GM18499 (cell line): Measurements from ENCODE around the gene B9D1.

Source experiments
- ATAC-seq: cut with Tn5 transposase; IDR thresholded peaks from one replicate; pipeline ENCODE4 v1.9.1; 2021; ENCODE audit warnings: moderate number of reproducible peaks; ENCODE audit not compliant: insufficient read depth, unreplicated experiment

The B9D1 gene

DNA sequence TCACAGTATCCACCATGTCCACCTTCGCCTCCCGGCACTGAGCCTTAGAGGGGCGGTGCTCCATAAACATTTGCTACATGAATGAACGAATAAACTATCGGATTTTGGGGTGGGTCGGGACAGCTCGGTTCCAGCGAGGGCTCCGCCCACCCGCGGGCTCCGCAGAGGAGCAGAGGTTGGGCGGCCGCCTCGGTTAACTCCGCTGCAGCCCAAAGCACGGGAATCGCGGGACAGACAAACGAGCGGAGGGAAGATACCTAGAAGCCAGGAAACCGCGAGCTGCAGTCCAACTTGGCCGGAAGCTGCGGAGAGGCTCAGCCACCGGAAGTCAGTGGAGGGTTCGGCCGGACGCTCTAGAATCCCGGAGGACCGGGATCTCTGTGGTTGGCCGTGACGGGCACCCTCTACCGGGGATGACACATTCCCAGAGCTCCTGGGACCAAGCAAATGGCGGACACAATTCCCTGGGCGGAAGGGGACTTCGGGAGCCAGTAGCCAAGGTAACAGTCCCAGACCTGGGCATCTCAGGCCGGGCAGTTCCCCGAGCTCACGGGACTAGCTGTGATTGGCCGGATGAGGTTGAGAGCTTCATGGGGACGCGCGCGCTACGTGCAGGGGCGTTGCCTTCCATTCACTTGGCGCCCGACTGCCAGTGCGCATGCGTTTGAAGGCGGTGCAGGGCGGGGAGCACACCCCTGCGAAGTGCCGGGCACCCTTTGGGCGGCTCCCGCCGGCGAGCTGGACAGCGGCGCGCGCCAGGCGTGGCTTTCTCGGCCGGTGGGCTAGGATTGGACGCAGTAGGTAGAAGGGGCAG, 15.3 kb upstream of the B9D1 start:
- ATAC-seq = peak; percentile 79

DNA sequence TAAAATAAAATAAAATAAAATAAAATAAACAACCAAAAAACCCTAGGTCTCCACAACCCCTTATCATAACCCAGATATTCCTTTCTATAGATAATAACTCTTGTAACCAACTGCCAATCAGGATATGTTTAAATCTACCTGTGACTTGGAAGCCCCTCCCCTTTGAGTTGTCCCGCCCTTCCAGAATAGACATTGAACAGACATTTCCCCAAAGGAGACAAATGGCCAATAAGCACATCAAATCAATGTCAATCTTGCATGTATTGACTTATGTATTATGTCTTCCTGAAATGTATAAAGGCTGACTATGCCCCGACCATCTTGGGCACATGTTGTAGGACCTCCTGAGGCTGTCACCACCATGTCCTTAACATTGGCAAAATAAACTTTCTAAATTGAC, 14.3 kb upstream of the B9D1 start:
- no peak for ATAC-seq

DNA sequence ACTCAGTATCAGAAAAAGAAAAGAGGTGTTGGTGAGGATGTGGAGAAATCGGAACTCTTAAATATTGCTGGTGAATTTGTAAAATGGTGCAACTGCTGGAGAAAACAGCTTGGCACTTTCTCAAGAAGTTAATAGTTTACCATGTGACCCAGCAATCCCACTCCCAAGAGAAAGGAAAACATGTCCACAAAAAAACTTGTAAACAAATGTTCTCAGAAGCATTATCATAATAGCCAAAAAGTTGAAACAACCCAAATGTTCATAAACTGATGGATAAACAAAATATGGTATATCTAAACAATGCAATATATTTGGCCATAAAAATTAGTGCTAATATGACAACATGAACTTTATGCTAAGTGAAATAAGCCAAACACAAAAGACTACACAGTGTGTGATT, 13.2 kb upstream of the B9D1 start:
- ATAC-seq = no peak

DNA sequence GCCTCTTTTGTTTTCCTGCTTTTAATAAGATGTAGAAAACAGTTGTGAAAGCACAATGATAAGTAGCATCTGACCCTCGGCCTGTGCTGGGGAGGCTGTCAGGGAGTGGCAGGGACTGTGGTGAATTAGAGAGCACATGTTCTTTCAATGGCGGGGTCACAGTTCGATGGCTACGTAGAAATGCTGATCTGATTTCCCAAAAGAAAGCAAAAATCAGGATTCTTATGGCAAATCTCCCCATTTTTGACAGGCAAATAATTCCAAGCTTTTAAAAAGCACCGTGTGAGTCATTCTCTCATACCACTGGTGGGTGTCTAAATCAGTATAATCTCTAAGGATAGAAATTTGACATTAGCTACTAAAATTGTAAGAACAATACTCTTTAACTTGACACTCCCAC, 11.6 kb upstream of the B9D1 start:
- ATAC-seq = no peak

DNA sequence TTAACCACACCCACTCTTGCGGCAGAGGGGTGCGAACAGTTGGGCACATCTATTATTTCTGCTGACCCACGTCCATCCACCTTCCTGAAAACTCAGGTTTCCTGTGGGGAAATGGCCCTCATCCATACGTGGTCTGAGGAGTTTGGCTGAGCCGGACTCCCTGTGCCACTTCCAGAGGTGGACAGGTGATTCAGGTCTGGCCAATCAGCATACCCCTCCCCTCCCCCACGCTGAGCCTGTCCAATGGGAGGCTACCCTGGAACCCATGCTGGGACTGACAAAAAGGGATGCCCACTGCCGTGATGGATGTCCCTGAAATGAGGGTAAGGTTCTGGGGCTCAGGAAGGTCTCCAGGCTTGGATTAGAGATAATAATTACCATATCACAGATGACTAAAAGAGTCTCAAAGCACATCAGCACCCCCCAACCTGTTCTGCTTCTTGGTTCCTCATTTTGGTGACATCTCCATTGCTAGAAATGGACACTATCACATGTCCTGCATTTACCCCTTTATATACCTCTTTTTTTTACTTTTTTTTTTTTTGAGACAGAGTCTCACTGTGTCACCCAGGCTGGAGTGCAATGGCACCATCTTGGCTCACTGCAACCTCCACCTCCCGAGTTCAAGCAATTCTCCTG, 10.5 kb upstream of the B9D1 start:
- ATAC-seq = no peak

DNA sequence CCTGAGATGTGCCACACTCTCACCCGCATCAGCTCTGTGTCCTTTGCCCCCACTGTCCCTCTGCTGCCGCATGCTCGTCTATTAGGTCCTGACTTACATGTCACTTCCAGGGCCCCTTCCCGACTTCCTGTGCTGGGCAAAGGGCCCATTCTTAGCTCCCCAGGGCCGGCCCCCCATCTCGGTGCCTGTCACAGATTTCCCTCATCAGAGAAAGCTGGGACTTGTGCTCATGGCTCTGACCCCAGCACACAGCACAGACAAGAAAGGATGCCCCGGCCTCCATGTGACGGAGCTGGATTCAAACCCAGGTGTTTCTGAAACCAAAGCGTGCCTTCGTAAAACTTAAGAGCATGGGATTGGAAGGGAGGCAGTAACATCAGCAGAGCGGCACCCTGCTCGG, 9.9 kb upstream of the B9D1 start:
- ATAC-seq = no peak

DNA sequence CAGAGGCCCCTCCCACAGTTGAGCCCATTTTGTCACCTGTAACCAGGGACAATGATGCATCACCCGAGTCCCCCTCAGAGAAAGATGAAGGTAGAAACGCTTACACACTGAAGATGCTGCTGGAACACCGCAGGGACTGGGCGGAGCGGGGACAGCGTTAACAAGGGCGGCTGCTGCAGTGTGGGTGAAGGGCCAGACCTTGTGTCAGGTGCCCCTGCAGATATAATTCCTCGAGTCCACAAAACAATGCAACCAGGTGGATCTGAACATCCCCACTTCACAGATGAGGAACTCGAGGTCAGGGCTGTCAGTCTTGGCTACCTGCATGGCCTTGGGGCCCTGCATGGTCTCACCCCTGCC, 9.5 kb upstream of the B9D1 start:
- no peak for ATAC-seq

DNA sequence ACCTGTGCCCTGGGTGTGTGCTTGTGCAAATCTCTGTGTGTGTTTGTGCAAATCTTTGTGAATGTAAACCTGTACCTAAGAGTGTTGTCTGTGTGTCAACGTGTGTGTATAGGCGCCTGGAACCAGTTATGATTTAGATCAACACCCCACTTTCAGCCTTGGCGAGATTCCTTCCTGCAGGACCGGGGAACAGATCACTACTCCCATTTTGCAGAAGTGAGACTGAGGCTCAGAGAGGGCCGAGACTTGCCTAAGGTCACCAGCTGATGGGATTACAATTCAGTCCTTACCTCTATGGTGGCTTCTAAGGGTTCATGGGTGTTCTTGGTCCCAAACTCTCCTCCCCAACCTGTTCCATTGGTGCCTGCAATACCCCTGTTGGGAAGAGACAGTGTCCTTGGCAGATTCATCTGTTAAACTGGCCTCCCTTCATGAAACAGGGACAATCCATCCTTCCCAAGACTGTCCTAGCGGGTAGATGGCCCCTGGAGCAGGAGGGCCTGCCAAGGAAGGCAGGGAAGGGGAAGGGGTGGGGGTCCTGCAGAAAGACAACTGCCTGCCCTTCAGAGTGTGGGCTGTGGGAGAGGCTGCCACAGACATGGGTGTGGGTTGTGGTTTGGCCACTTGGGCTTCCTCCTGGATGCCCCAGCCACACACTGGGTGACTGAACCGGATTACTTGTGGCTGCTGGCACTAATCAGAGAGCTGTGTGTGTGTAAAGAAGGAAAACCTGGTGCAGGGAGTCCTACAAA, 8.9 kb upstream of the B9D1 start:
- ATAC-seq = no peak

DNA sequence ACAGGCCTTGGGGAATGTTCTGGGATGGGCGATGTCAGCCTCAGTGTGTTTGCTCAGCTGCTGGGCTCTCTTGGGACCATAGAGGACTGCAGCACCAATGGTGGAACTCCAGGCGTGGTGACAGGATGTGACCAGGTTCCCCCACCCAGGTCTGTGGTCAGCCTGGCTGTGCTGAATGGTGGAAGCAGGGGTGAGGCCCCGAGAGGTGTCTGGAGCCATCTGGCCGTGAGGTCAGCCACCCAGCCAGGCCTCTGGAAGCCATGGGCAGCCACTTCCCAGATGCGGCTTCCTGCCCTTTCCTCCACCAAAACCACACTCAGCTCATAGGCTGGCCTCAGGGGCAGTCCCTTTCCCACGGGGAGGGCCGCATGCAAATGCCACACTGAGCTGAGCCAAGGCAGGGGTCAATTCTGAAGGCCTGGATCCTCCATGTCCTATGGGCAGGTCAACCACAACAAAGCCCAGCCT, 8.0 kb upstream of the B9D1 start:
- ATAC-seq = no peak

DNA sequence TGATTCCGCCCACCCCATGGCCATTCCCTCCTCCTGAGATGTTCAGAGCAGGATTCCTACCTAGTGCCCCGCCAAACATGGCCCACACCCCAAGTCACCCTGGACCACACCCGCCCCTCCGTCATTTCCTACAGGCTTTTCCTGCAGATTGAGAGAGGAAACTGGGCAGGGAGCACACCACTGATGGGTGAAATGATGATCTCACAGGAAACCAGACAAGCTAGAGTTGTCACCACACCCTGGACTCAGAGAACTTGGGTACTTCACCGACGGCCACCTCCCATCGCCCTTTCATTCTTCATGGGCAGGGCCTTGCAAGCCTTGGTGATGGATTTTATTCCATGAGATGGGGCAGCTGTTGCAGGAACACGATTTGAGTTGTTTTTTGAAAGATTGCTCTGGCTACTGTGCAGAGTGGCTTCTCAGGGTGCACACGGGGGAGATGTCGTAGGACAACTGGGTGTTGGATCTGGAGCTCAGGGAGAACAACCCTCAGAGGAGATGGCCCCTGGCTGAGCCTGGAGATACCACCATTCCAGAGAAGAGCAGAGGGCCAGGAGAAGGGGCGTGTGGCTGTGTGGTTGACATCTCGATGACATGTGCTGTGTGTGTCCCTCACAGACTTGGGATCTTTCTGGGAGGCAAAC, 7.4 kb upstream of the B9D1 start:
- ATAC-seq = no peak

DNA sequence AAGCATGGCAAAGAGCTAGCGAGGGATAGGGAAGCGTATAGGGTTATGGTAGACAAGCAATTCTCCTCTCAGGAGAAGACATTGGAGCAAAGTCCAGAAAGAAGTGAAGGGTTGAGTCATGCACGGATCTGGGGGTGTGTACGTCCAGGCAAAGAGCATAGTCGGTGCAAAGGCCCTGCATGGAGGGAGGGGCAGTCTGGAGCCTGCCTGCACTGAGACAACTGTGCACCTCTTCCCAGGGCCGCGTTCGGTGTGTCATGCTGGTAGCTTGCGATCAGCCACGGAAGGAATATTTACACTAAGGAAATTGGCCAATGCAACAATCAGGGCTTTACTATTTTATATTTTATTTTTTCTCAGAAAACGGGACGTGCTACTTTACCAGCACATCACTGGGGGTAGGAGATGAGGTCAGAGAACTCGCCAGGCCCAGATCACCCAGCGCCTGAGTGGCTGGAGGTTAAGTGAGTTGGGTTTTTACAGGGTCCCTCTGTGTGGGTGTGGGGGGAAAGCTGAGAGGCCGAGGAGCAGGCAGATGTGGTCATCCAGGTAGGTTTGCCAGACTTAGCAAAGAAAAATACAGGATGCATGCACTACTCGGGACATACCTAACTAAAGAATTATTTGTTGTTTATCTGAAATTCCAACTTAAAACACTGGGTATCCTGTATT, 6.7 kb upstream of the B9D1 start:
- no peak for ATAC-seq

DNA sequence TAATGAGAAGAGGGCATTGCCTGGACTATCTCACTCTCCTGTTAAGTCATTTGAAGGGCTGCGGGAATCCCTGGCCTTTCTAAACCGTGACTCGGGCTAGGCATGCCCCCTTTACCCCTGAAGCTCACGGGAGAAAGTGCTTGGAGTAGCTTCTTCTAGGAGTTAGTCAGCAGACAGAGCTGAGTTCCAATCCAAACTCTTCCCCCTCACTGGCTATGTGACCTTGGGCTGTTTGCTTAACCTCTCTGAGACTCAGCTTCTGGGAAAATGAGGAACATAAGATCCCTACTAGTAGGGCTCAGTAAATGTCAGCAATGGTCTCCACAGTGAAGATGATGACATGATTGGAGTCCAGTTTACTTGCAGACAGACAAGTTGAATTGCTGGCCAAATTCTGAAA, 5.7 kb upstream of the B9D1 start:
- ATAC-seq = no peak

DNA sequence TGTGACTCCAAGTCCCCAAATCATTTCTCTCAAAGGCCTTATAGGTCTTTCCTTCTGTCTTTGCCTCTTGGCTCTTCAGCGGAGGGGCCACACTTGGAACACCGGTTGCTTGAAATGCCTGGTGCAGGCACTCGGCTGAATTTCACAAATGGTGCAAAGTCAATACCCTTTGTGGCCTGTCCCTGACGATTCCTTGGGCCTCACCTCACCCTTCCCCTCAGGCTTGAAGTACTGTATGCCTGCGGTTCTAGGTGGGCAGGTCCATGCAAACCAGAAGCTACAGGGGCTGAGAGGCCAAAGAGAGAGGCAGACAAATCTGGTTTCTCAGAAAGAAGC, 4.1 kb upstream of the B9D1 start:
- no peak for ATAC-seq

DNA sequence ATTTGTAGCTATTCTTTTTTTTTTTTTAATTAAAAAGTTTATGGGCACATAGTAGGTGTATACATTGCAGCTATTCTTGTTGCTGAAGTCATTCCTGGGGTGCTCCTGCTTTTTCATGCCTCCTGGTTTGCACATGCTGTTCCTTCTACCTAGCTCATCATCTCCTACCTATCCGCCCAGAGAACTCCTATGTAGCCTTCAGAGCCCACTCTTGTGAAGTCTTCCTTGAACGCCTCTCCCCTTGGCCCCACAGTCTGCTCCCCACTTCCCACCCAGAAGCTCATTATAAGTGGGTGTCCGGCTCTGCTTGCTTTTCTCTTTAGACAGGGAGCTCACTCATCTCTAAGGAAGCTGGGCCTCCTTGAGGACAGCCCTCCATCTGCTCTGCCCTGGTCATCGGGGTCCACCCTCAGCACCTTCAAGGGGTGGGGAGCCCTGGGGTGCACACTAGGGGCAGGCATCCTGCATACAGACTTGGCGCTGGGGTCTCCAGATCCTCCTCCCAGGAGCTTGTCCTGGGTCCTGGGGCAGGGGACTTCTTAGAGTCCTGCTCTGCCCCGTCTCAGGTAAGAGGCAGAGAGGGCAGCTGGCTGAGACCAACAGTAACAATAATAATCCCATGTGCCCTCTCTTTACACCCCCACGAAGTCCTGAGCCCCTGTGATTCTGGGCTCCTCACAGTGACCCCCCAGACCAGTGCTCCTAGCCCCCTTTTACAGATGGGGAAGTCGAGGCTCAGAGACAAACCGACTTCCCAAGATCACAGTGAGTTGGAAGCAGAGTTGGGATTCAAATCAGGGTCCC, 3.5 kb upstream of the B9D1 start:
- no peak for ATAC-seq

DNA sequence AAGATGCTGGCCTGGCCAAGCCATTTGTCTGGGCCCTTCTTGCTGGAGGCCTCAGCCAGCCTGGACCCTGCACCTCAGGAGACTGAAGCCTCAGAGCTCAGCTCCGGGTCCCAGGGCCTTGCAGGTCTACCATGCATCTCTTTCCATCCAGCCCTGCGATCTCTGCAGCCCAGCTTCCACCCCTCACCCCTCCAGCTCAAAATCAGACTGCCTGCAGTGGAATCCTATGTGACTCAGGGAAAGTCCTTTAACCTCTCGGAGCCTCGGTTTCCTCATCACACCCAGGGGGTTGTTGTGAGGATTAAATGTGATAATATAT, 2.9 kb upstream of the B9D1 start:
- ATAC-seq = no peak

DNA sequence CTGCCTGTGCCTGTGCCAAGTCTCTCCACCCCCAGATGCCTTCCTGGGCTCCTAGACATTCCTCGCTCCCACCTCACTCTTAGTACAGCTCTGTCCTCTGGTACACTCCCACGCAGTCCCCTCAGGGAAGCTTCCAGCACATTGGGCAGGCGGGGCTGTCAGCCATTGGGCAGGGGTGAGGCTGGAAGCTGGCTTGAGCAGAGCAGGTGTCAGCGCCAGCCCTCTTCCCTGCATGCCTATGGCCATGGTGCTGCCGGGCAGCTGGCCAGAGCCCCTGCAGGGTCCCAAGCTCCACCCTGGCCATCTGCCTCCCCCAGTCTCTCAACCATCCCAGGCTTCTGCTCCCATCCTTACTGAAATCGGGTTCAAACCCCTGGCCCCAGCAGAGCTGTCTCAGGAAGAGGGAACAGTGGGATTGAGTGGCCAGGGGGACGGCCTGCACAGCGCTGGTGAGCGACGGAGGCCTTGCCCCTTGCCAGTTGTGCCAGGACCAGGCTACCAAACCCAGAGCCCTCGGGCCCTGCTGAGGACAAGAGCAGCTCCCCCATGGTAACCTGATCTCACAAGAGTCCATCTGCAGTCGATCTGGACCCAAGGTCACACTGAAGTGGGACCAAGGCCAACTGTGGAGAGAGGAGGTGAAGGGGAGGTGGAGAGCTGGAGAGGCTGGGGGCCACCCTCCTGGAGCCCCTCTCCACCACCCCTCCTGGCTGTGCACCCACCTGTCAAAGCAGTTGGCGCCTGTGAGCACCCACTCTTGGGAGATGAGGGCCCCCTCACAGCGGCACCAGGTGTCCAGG, 2.4 kb upstream of the B9D1 start:
- no peak for ATAC-seq

DNA sequence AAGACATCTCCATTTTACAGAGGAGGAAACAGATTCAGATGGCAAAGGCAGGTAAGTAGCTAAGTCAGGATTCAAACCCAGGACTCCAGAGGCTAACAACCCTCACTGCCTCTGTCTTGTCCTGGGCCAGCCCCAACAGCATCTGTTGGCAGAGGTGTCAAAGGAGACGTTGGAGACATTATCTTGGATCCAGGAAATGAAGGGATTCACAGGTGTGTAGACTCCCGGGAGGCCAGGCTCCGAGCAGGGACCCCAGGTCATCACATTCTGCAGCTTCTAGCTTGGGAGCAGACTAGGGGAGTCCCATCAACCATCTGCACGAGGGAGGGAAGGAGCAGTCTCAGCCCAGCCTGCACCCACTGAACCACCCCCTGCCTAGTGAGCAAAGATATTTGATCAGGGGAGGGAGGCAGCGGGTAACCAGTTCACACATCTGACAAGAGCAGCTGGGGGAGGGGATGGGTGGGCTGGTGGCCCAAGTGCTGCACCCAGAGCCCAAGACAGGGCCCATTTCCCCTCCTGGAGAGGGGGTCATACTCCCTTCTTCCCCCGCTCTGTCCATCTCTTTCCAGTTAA, 1.0 kb upstream of the B9D1 start:
- no peak for ATAC-seq

DNA sequence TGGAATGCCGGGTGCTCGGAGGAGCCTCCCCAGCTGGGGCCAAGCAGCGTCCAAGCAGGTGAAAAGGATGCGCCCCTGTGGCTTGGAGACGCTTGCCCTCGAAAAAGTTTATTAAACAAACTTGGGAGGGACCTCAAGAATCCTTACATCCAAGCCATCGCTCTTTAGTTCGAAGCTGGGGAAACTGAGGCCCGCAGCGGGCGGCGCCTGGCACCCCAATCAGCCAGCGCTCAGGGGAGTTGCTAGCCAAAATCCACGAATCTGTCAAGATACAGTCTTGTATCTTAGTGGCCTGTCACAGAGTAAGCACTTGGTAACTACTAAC, 553 bp upstream of the B9D1 start:
- no peak for ATAC-seq

DNA sequence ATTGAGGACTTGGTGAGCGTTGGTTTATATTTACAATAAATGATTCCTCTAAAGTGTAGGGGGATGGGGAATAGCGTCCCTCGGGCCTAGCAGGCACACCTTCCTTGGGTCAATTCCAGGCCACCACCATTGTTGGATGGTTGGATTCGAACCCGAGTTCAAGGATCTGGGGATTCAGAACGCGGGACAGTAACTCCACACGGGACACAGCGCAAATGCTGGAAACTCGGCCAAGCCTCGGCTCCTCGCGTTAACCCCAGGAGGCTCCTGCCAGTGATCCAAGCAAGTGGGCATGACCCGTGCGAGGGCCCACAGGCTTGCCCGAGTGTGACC, 613 bp downstream of the B9D1 start:
- no peak for ATAC-seq
